ENCODE measurements around the gene ZBTB7C. TPM values are rescaled to one million over a fixed set of nuclear protein-coding genes. Genes with fewer than 3 reads are reported as not detected.
A peak's percentile ranks its signal among the peaks of the same experiment; 100 is the strongest.

ZBTB7C gene
- total RNA-seq, 1 donor: 0.09 TPM

GRCh38 chr18:48140731-48141130 lies 268.5 kb downstream of the ZBTB7C start:
- no peak for DNase-seq (ENCODE audit: low read depth)
- no peak overlapping the region for H3K4me3 ChIP-seq (ENCODE audit: low read depth, low read length)
- TF ChIP-seq, protein P1, sequence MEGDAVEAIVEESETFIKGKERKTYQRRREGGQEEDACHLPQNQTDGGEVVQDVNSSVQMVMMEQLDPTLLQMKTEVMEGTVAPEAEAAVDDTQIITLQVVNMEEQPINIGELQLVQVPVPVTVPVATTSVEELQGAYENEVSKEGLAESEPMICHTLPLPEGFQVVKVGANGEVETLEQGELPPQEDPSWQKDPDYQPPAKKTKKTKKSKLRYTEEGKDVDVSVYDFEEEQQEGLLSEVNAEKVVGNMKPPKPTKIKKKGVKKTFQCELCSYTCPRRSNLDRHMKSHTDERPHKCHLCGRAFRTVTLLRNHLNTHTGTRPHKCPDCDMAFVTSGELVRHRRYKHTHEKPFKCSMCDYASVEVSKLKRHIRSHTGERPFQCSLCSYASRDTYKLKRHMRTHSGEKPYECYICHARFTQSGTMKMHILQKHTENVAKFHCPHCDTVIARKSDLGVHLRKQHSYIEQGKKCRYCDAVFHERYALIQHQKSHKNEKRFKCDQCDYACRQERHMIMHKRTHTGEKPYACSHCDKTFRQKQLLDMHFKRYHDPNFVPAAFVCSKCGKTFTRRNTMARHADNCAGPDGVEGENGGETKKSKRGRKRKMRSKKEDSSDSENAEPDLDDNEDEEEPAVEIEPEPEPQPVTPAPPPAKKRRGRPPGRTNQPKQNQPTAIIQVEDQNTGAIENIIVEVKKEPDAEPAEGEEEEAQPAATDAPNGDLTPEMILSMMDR (IDR thresholded peaks at IDR 0.05; ENCODE audit: insufficient read depth, low read length): no peak

GRCh38 chr18:48139431-48140347 lies 269.5 kb downstream of the ZBTB7C start:
- TF ChIP-seq, protein P1 (IDR thresholded peaks at IDR 0.05; ENCODE audit: insufficient read depth, low read length): no peak
- no peak for DNase-seq (ENCODE audit: low read depth)
- H3K4me3 ChIP-seq (ENCODE audit: low read depth, low read length): no peak overlapping the region

GRCh38 chr18:48138660-48139430 lies 270.3 kb downstream of the ZBTB7C start:
- no peak overlapping the region for H3K4me3 ChIP-seq (ENCODE audit: low read depth, low read length)
- no peak for DNase-seq (ENCODE audit: low read depth)
- TF ChIP-seq, protein P1 (IDR thresholded peaks at IDR 0.05; ENCODE audit: insufficient read depth, low read length): no peak

GRCh38 chr18:48138210-48138609 lies 271.0 kb downstream of the ZBTB7C start:
- DNase-seq (ENCODE audit: low read depth): no peak
- TF ChIP-seq, protein P1 (IDR thresholded peaks at IDR 0.05; ENCODE audit: insufficient read depth, low read length): no peak
- no peak overlapping the region for H3K4me3 ChIP-seq (ENCODE audit: low read depth, low read length)

- DNase-seq (ENCODE audit: low read depth): no peak
- TF ChIP-seq, protein P1 (IDR thresholded peaks at IDR 0.05; ENCODE audit: insufficient read depth, low read length): no peak
- no peak overlapping the region for H3K4me3 ChIP-seq (ENCODE audit: low read depth, low read length)
These were observed 271.7 kb downstream of the ZBTB7C start for GRCh38 chr18:48137374-48138081.

DNA sequence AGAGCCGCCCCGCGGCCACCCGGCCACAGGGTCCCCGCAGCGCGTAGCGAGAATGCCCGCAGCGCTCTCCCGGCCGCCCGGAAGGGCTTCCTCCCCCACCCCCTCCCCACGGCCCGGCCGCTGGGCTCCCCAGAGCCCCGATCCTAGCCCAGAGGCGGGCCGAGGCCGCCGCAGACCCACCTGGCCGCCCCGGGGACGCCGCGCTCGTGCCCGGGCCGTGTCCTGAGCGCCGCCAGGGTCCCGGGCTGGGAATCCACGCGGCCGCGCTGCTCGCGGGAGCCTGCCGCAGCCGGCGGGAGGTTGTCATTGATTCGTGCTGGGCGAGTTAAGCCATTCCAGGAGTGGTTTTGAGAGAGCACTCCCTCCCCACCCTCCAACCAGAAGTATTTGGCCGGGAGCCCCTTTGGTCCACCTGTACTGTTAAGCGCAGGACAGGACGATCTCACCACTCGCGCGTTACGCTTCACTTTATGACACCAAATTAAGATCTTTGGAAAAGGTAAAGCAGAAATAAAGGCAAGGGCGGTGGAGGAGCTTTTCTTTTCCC lies 272.3 kb downstream of the ZBTB7C start:
- H3K4me3 ChIP-seq (ENCODE audit: low read depth, low read length): peak overlapping the region; percentile 3

More for the DNA sequence above, 272.3 kb downstream of the ZBTB7C start:
- TF ChIP-seq, protein P1 (IDR thresholded peaks at IDR 0.05; ENCODE audit: insufficient read depth, low read length): no peak
- DNase-seq (ENCODE audit: low read depth): no peak
